Mesendoderm (in vitro differentiated cells): ENCODE results near the gene SP1.

ENCODE experiments used
- DNase-seq: peaks from one replicate; pipeline ENCODE4 v3.0.0; 2013
- H2AK5ac ChIP-seq: 2 replicates; pipeline ENCODE4 v1.6.1; 2013; ENCODE audit warnings: low read length, inconsistent platforms
- H2BK120ac ChIP-seq: 2 replicates; pipeline ENCODE4 v1.6.1; 2013; ENCODE audit warnings: low read depth, mild to moderate bottlenecking, low read length, moderate library complexity, mixed read lengths
- H2BK15ac ChIP-seq: replicated peaks from 2 replicates; pipeline ENCODE4 v1.6.1; 2013; ENCODE audit warnings: low read depth, mild to moderate bottlenecking, moderate library complexity
- H2BK5ac ChIP-seq: 2 replicates; pipeline ENCODE4 v1.6.1; 2013; ENCODE audit warnings: low read length, inconsistent platforms
- H3K18ac ChIP-seq: 2 replicates; pipeline ENCODE4 v1.6.1; 2013; ENCODE audit warnings: mild to moderate bottlenecking, low read length, mixed read lengths
- H3K23ac ChIP-seq: one replicate; pipeline ENCODE4 v1.6.1; 2013; ENCODE audit warnings: low read length
- H3K27ac ChIP-seq: 2 replicates; pipeline ENCODE4 v1.5.1; 2013; ENCODE audit warnings: low read depth, mild to moderate bottlenecking, inconsistent platforms, low read length, moderate library complexity
- H3K27me3 ChIP-seq: 2 replicates; pipeline ENCODE4 v1.6.1; 2013; ENCODE audit warnings: low read length, control low read depth, mild to moderate bottlenecking, inconsistent platforms; ENCODE audit not compliant: insufficient read depth, poor library complexity
- H3K36me3 ChIP-seq: 2 replicates; pipeline ENCODE4 v1.6.1; 2013; ENCODE audit warnings: low read length, inconsistent platforms; ENCODE audit not compliant: control insufficient read depth, insufficient read depth
- H3K4ac ChIP-seq: one replicate; pipeline ENCODE4 v1.6.1; 2013; ENCODE audit warnings: low read depth, mild to moderate bottlenecking, low read length, moderate library complexity
- H3K4me1 ChIP-seq: 2 replicates; pipeline ENCODE4 v1.6.1; 2013; ENCODE audit warnings: low read depth, low read length, inconsistent platforms; ENCODE audit not compliant: control insufficient read depth
- H3K4me2 ChIP-seq: 2 replicates; pipeline ENCODE4 v1.6.1; 2013; ENCODE audit warnings: low read length
- H3K4me3 ChIP-seq: 2 replicates; pipeline ENCODE4 v1.5.1; 2013; ENCODE audit warnings: mild to moderate bottlenecking, low read length
- H3K56ac ChIP-seq: one replicate; pipeline ENCODE4 v1.6.1; 2013; ENCODE audit warnings: low read length
- H3K79me1 ChIP-seq: 2 replicates; pipeline ENCODE4 v1.6.1; 2013; ENCODE audit warnings: low read length, inconsistent platforms
- H3K79me2 ChIP-seq: 2 replicates; pipeline ENCODE4 v1.6.1; 2013; ENCODE audit warnings: mild to moderate bottlenecking, low read length; ENCODE audit not compliant: control insufficient read depth, insufficient read depth
- H3K9ac ChIP-seq: 2 replicates; pipeline ENCODE4 v1.6.1; 2013; ENCODE audit warnings: low read length, inconsistent platforms
- H4K5ac ChIP-seq: one replicate; pipeline ENCODE4 v1.6.1; 2013; ENCODE audit warnings: low read length
- H4K8ac ChIP-seq: one replicate; pipeline ENCODE4 v1.6.1; 2013; ENCODE audit warnings: low read depth, mild to moderate bottlenecking, control low read depth, low read length, moderate library complexity
- WGBS: extraction: QIAGEN DNeasy Blood & Tissue Kit; methylation state at CpG from one replicate; pipeline ENCODE4 v1.1.7; 2013; ENCODE audit warnings: low lambda C conversion rate, missing lambda C conversion rate; ENCODE audit not compliant: insufficient coverage; ENCODE audit errors: extremely low coverage; 5-methylcytosine and 5-hydroxymethylcytosine counted together

SP1 gene

DNA sequence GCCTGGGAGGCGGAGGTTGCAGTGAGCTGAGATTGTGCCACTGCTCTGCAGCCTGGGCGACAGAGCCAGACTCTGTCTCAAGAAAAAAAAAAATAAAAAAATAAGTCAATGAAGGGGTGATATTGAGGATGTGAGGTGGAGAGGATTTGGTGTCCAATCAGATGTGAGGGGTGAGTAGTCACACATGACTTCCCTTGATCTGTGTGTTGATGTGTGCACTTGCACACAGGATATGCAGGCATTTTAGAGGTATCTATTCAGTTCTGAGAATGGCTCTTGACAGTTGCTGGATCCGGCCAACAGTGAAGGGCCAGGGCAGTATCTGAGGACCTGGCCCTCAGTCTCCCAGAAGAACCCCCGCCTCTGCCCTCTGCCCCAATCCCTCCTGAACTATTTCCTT lies 36.0 kb upstream of the SP1 start:
- H3K4ac ChIP-seq: no peak overlapping the region
- H3K4me3 ChIP-seq: no peak overlapping the region
- H3K18ac ChIP-seq: no peak overlapping the region
- no peaks in the 10 kb centered on the region for H3K79me1 ChIP-seq
- peaks cover 11% of the 10 kb centered on the region for H3K4me1 ChIP-seq
- no peak overlapping the region for H2BK5ac ChIP-seq
- H3K56ac ChIP-seq: no peak overlapping the region
- H3K79me2 ChIP-seq: no peaks in the 10 kb centered on the region
- H4K5ac ChIP-seq: no peak overlapping the region
- no peak overlapping the region for H2BK15ac ChIP-seq
- no peak overlapping the region for H3K23ac ChIP-seq
- no peak overlapping the region for H3K9ac ChIP-seq
- DNase-seq: no peak
- H3K4me2 ChIP-seq: no peak overlapping the region
- no peak overlapping the region for H2AK5ac ChIP-seq
- no peaks in the 10 kb centered on the region for H3K27me3 ChIP-seq
- WGBS: no CpG with 5 or more reads among the region's 4 CpGs
- H3K36me3 ChIP-seq: no peaks in the 10 kb centered on the region
- H2BK120ac ChIP-seq: no peak overlapping the region
- H4K8ac ChIP-seq: no peak overlapping the region
- H3K27ac ChIP-seq: no peak overlapping the region

DNA sequence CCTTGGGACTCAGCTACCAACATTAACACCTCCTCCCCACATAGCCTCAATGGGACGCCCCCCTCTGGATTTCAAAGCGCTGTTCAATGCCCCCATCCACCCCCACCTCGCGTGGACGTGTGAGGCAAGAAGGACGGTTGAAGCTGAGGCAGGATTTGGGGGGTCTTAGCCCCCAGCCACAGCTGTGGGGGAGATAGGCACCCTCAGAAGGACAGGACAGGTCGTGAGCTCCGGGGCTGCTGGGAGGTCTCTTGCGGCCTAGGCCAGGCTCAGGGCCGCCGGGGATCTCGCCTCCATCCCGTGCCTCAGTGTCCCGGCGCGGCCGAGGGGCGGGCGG lies 35.5 kb upstream of the SP1 start:
- H4K8ac ChIP-seq: no peak overlapping the region
- no peaks in the 10 kb centered on the region for H3K79me2 ChIP-seq
- peak overlapping the region; percentile 59 for H3K4me2 ChIP-seq
- H2BK15ac ChIP-seq: no peak overlapping the region
- no peaks in the 10 kb centered on the region for H3K27me3 ChIP-seq
- WGBS: no CpG with 5 or more reads among the region's 19 CpGs
- no peak overlapping the region for H2BK5ac ChIP-seq
- H3K56ac ChIP-seq: peak overlapping the region; percentile 83
- peak overlapping the region; percentile 62 for H3K9ac ChIP-seq
- H3K79me1 ChIP-seq: no peaks in the 10 kb centered on the region
- H3K23ac ChIP-seq: peak overlapping the region; percentile 72
- no peak overlapping the region for H3K4me3 ChIP-seq
- H2BK120ac ChIP-seq: no peak overlapping the region
- no peak overlapping the region for H2AK5ac ChIP-seq
- no peaks in the 10 kb centered on the region for H3K36me3 ChIP-seq
- H4K5ac ChIP-seq: no peak overlapping the region
- H3K4ac ChIP-seq: no peak overlapping the region
- H3K27ac ChIP-seq: peak overlapping the region; percentile 39
- H3K4me1 ChIP-seq: peaks cover 11% of the 10 kb centered on the region
- DNase-seq: no peak
- H3K18ac ChIP-seq: peak overlapping the region; percentile 8

DNA sequence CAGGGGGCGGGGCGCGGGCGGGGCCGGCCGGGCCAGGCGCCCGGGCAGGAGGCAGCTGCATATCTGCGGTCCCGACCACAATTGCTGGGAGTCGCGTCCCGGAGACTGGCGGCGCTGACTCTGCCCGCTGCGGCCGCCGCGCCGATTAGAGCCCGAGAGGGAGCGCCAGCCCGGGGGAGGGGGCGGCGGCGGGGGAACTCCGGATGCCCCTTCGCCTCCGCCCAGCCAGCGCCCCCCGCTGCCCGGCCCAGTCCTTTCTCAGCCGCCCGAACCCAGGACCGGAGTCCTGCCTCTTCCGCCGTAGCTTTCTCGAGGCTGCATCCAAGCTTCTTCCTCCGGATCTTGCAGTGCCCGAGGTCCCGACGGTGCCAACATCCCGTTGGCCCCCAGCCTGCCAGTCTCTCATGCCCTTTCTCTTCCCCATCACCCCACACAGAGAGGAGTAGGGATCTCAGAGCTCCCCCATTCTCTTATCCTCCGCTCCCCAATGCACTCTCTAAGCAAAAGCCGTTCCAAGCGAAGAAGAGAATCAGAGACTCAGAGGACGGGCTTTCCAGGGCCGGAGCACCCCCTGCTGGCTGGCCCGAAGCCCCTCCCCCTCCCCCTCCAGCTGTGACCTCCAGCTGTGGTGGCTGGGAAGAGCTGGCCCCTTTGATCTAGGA lies 35.0 kb upstream of the SP1 start:
- Histone ChIP-seq H3K79me2 (no peaks in the 10 kb centered on the region), H3K79me1 (no peaks in the 10 kb centered on the region), H3K4me3 (peak overlapping the region; percentile 64), H4K5ac (no peak overlapping the region), H2BK120ac (no peak overlapping the region), H2AK5ac (no peak overlapping the region), H4K8ac (no peak overlapping the region), H3K27me3 (no peaks in the 10 kb centered on the region), H3K36me3 (no peaks in the 10 kb centered on the region), H3K56ac (peak overlapping the region; percentile 91), H3K4me2 (peak overlapping the region; percentile 89), H3K27ac (peak overlapping the region; percentile 18), H3K4ac (peak overlapping the region; percentile 39), H3K23ac (peak overlapping the region; percentile 74), H2BK5ac (peak overlapping the region; percentile 58), H3K18ac (peak overlapping the region; percentile 8), H2BK15ac (no peak overlapping the region), H3K9ac (peak overlapping the region; percentile 83), H3K4me1 (peaks cover 11% of the 10 kb centered on the region)
- no CpG with 5 or more reads among the region's 50 CpGs for WGBS
- peak; percentile 80 for DNase-seq

DNA sequence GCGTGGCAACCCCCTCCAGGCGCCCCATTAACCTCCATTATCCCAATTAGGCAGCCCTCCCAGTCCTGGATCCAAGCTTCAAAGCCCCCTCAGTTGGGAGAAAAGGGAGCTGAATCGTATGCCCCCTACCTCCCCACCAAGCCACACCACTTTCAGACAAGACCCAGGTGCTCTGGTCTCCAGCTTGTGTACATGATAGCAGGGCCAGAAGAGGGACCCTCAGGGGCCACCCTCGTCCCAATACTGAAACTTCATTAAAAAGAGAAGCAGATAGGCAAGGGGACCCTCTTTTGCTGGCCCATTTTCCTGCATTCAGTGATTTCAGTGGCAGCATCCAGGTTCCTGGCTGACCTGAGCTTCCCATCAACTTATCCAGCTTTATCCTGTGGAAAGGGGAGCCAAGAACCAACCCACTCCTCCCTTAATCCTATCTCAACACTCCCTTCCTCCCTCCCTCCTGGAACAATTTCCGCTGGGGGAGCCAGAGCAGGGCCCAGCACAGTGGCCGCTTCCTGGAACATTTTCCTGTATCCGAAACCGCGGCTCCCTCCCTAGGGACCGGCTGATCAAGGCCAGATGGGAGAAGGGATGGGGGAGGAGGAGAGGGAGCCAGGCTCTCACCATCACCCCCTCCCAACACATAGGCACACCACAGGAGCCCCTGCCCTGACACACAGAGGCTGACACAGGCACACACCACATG lies 34.3 kb upstream of the SP1 start:
- Histone ChIP-seq H3K18ac (no peak overlapping the region), H4K8ac (no peak overlapping the region), H2BK120ac (peak overlapping the region; percentile 10), H3K4me3 (no peak overlapping the region), H3K27me3 (no peaks in the 10 kb centered on the region), H3K4ac (peak overlapping the region; percentile 39), H3K27ac (peak overlapping the region; percentile 51), H3K79me2 (no peaks in the 10 kb centered on the region), H3K79me1 (no peaks in the 10 kb centered on the region), H2BK5ac (peak overlapping the region; percentile 44), H3K4me1 (peaks cover 11% of the 10 kb centered on the region), H4K5ac (peak overlapping the region; percentile 21), H3K23ac (no peak overlapping the region), H2BK15ac (no peak overlapping the region), H2AK5ac (no peak overlapping the region), H3K4me2 (peak overlapping the region; percentile 2), H3K56ac (peak overlapping the region; percentile 91), H3K36me3 (no peaks in the 10 kb centered on the region), H3K9ac (peak overlapping the region; percentile 83)
- no CpG with 5 or more reads among the region's 10 CpGs for WGBS
- peak; percentile 74 for DNase-seq

DNA sequence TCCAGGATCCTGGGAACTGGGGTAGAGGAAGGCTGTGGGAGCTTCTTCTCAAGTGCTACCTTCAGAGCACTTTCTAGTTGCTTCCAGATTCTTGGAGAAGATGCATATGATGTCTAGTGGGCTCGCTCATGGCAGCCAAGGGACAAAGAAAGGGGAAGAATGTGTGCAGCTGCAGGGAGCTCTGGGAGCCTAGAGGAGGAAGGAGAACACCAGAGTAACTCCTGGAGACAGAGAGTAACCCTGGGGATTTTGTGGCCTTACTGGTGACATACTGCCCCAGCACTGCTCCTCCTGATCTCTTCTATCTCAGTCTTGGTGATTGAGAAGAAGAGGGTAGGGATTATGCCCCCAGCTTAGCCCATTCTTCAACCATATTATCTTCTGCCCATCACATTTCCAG lies 33.5 kb upstream of the SP1 start:
- no peak overlapping the region for H2AK5ac ChIP-seq
- H4K8ac ChIP-seq: no peak overlapping the region
- no peak overlapping the region for H3K4ac ChIP-seq
- no peak overlapping the region for H2BK120ac ChIP-seq
- H3K18ac ChIP-seq: no peak overlapping the region
- H3K79me1 ChIP-seq: no peaks in the 10 kb centered on the region
- no peak overlapping the region for H3K4me3 ChIP-seq
- no peak overlapping the region for H3K9ac ChIP-seq
- H3K4me2 ChIP-seq: no peak overlapping the region
- no peaks in the 10 kb centered on the region for H3K27me3 ChIP-seq
- H3K27ac ChIP-seq: no peak overlapping the region
- no peaks in the 10 kb centered on the region for H3K79me2 ChIP-seq
- H3K36me3 ChIP-seq: no peaks in the 10 kb centered on the region
- H2BK5ac ChIP-seq: peak overlapping the region; percentile 44
- no peak overlapping the region for H3K23ac ChIP-seq
- no peak overlapping the region for H4K5ac ChIP-seq
- H3K4me1 ChIP-seq: peaks cover 11% of the 10 kb centered on the region
- H2BK15ac ChIP-seq: no peak overlapping the region
- WGBS: no CpG with 5 or more reads among the region's 1 CpG
- H3K56ac ChIP-seq: peak overlapping the region; percentile 91
- DNase-seq: no peak
